ENCODE data around the gene RNF32.

The RNF32 gene

DNA sequence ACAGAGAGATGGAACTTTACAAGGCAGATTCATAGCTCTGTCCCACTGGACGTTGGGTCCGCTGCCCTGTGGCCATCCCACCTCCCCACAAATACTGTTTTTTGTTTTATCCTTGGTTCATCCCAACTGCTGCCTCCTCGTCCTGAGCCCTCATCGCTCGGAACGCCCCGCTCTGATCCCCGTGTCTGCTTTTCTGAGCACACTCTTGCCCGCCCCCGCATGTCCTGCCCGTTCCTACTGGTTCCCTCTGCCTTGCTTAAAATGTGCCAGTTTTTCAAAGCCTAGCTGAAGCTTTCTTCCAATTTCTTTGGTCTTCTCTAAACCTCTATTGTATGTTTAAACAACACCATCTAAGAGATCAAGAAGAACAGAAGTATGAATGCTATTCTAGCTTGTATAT lies 19.4 kb downstream of the RNF32 start:
- DNase-seq: no peak
- no peak overlapping the region for H3K4me2 ChIP-seq (ENCODE audit: low read length)
- no peak overlapping the region for H2AK5ac ChIP-seq (ENCODE audit: low read length)
- H3K23ac ChIP-seq (ENCODE audit: low read length): no peak overlapping the region
- H3K79me2 ChIP-seq (ENCODE audit: control insufficient read depth, insufficient read depth, low read length): no peaks in the 10 kb centered on the region
- no peak overlapping the region for H3K18ac ChIP-seq (ENCODE audit: low read length)
- H3K36me3 ChIP-seq (ENCODE audit: control insufficient read depth, insufficient read depth, low read length): no peaks in the 10 kb centered on the region
- no peak overlapping the region for H2BK5ac ChIP-seq (ENCODE audit: low read length)
- no peak overlapping the region for H3K56ac ChIP-seq (ENCODE audit: low read length)
- no peak overlapping the region for H4K5ac ChIP-seq (ENCODE audit: low read length)
- H3K79me1 ChIP-seq (ENCODE audit: low read length): no peaks in the 10 kb centered on the region
- no peak overlapping the region for H2BK120ac ChIP-seq (ENCODE audit: low read depth, low read length)
- no CpG with 5 or more reads among the region's 11 CpGs for WGBS (ENCODE audit: extremely low coverage, insufficient coverage, low lambda C conversion rate)
- no peak overlapping the region for H3K27ac ChIP-seq (ENCODE audit: low read depth, low read length)
- H3K4me3 ChIP-seq (ENCODE audit: low read length): no peak overlapping the region
- no peaks in the 10 kb centered on the region for H3K27me3 ChIP-seq (ENCODE audit: insufficient read depth, low read length, poor library complexity)
- H2BK15ac ChIP-seq (replicated peaks; ENCODE audit: low read depth): no peak overlapping the region
- H4K8ac ChIP-seq (ENCODE audit: low read depth, low read length): no peak overlapping the region
- no peak overlapping the region for H3K9ac ChIP-seq (ENCODE audit: low read length)
- peaks cover under 1% of the 10 kb centered on the region for H3K4me1 ChIP-seq (ENCODE audit: control insufficient read depth, low read depth, low read length)
- no peak overlapping the region for H3K4ac ChIP-seq (ENCODE audit: low read depth, low read length)

DNA sequence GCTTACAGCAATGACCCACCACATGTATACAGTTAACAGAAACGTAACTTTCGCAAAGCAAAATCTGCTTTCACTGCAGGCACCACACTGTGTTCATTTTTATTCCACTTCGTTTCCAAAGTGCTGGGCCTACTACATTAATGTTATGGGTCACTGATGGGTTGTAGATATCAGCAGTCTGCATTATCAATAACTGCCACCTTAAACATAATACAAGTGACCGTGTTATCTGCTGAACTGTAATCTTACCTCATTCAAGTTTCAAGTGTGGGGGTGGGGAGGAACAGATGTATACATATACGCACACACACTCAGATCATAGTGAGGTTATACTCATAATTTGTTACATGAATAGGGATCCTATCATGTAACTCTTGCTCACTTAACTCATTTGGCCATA lies 21.1 kb downstream of the RNF32 start:
- Histone ChIP-seq H3K79me1 (ENCODE audit: low read length) (no peaks in the 10 kb centered on the region), H3K4ac (ENCODE audit: low read depth, low read length) (no peak overlapping the region), H3K4me3 (ENCODE audit: low read length) (no peak overlapping the region), H3K27me3 (ENCODE audit: insufficient read depth, low read length, poor library complexity) (no peaks in the 10 kb centered on the region), H3K23ac (ENCODE audit: low read length) (no peak overlapping the region), H3K27ac (ENCODE audit: low read depth, low read length) (no peak overlapping the region), H4K8ac (ENCODE audit: low read depth, low read length) (no peak overlapping the region), H3K4me1 (ENCODE audit: control insufficient read depth, low read depth, low read length) (peaks cover 5% of the 10 kb centered on the region), H3K79me2 (ENCODE audit: control insufficient read depth, insufficient read depth, low read length) (no peaks in the 10 kb centered on the region), H3K56ac (ENCODE audit: low read length) (no peak overlapping the region), H3K18ac (ENCODE audit: low read length) (no peak overlapping the region), H3K4me2 (ENCODE audit: low read length) (no peak overlapping the region), H2BK120ac (ENCODE audit: low read depth, low read length) (no peak overlapping the region), H2BK15ac (replicated peaks; ENCODE audit: low read depth) (no peak overlapping the region), H2AK5ac (ENCODE audit: low read length) (no peak overlapping the region), H2BK5ac (ENCODE audit: low read length) (no peak overlapping the region), H3K9ac (ENCODE audit: low read length) (no peak overlapping the region), H4K5ac (ENCODE audit: low read length) (no peak overlapping the region), H3K36me3 (ENCODE audit: control insufficient read depth, insufficient read depth, low read length) (no peaks in the 10 kb centered on the region)
- no CpG with 5 or more reads among the region's 5 CpGs for WGBS (ENCODE audit: extremely low coverage, insufficient coverage, low lambda C conversion rate)
- DNase-seq: no peak

DNA sequence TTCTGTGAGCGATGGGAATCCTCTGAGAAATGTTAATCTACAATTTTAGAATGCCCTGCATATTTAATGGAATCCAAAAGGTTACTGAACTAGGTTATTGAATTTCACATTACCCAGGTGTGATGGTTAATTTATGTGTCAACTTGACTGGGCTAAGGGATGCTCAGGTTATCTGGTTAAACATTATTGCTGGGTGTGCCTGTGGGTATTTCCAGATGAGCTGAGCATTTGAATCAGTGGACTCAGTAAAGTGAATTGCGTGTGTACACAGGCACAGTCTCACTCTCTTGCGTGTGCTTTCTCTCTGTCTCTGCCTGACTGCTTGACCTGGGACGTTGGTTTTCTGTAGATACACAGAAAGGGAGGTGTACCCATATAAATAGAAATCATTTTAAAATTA lies 21.7 kb downstream of the RNF32 start:
- Histone ChIP-seq H3K4me2 (ENCODE audit: low read length) (no peak overlapping the region), H4K5ac (ENCODE audit: low read length) (no peak overlapping the region), H2BK15ac (replicated peaks; ENCODE audit: low read depth) (no peak overlapping the region), H2AK5ac (ENCODE audit: low read length) (no peak overlapping the region), H3K4ac (ENCODE audit: low read depth, low read length) (no peak overlapping the region), H3K79me1 (ENCODE audit: low read length) (no peaks in the 10 kb centered on the region), H3K56ac (ENCODE audit: low read length) (no peak overlapping the region), H3K79me2 (ENCODE audit: control insufficient read depth, insufficient read depth, low read length) (no peaks in the 10 kb centered on the region), H3K36me3 (ENCODE audit: control insufficient read depth, insufficient read depth, low read length) (no peaks in the 10 kb centered on the region), H3K23ac (ENCODE audit: low read length) (no peak overlapping the region), H3K27ac (ENCODE audit: low read depth, low read length) (no peak overlapping the region), H2BK120ac (ENCODE audit: low read depth, low read length) (no peak overlapping the region), H3K4me3 (ENCODE audit: low read length) (no peak overlapping the region), H3K9ac (ENCODE audit: low read length) (no peak overlapping the region), H3K4me1 (ENCODE audit: control insufficient read depth, low read depth, low read length) (peaks cover 5% of the 10 kb centered on the region), H3K27me3 (ENCODE audit: insufficient read depth, low read length, poor library complexity) (no peaks in the 10 kb centered on the region), H3K18ac (ENCODE audit: low read length) (no peak overlapping the region), H2BK5ac (ENCODE audit: low read length) (no peak overlapping the region), H4K8ac (ENCODE audit: low read depth, low read length) (no peak overlapping the region)
- WGBS (ENCODE audit: extremely low coverage, insufficient coverage, low lambda C conversion rate): no CpG with 5 or more reads among the region's 4 CpGs
- no peak for DNase-seq

DNA sequence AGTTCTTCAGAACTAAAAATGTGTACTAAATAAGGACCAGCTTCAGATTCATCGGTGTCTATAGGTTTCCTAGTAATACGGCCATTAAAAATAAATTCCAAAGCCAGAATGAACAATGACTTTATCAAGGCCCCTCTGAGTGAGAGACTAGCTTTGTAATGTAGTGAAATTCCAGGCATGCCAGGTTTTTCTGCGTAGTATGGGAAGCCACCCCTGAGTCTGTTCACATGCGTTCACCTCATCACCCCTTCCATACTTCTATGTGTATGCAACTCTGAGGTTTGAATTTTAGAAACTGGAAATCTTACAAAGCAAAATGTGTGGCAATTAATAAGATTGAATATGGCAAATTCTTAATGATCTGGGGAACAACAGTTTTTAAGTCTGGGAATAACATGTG lies 24.5 kb downstream of the RNF32 start:
- Histone ChIP-seq H3K4me3 (ENCODE audit: low read length) (no peak overlapping the region), H3K27ac (ENCODE audit: low read depth, low read length) (no peak overlapping the region), H3K9ac (ENCODE audit: low read length) (no peak overlapping the region), H2BK15ac (replicated peaks; ENCODE audit: low read depth) (no peak overlapping the region), H3K4ac (ENCODE audit: low read depth, low read length) (no peak overlapping the region), H3K18ac (ENCODE audit: low read length) (no peak overlapping the region), H3K4me1 (ENCODE audit: control insufficient read depth, low read depth, low read length) (peaks cover 5% of the 10 kb centered on the region), H2BK5ac (ENCODE audit: low read length) (no peak overlapping the region), H3K36me3 (ENCODE audit: control insufficient read depth, insufficient read depth, low read length) (no peaks in the 10 kb centered on the region), H3K27me3 (ENCODE audit: insufficient read depth, low read length, poor library complexity) (no peaks in the 10 kb centered on the region), H2AK5ac (ENCODE audit: low read length) (no peak overlapping the region), H3K79me1 (ENCODE audit: low read length) (no peaks in the 10 kb centered on the region), H3K79me2 (ENCODE audit: control insufficient read depth, insufficient read depth, low read length) (no peaks in the 10 kb centered on the region), H4K8ac (ENCODE audit: low read depth, low read length) (no peak overlapping the region), H3K23ac (ENCODE audit: low read length) (no peak overlapping the region), H2BK120ac (ENCODE audit: low read depth, low read length) (no peak overlapping the region), H3K56ac (ENCODE audit: low read length) (no peak overlapping the region), H3K4me2 (ENCODE audit: low read length) (no peak overlapping the region), H4K5ac (ENCODE audit: low read length) (no peak overlapping the region)
- DNase-seq: peak; percentile 85
- no CpG with 5 or more reads among the region's 4 CpGs for WGBS (ENCODE audit: extremely low coverage, insufficient coverage, low lambda C conversion rate)

DNA sequence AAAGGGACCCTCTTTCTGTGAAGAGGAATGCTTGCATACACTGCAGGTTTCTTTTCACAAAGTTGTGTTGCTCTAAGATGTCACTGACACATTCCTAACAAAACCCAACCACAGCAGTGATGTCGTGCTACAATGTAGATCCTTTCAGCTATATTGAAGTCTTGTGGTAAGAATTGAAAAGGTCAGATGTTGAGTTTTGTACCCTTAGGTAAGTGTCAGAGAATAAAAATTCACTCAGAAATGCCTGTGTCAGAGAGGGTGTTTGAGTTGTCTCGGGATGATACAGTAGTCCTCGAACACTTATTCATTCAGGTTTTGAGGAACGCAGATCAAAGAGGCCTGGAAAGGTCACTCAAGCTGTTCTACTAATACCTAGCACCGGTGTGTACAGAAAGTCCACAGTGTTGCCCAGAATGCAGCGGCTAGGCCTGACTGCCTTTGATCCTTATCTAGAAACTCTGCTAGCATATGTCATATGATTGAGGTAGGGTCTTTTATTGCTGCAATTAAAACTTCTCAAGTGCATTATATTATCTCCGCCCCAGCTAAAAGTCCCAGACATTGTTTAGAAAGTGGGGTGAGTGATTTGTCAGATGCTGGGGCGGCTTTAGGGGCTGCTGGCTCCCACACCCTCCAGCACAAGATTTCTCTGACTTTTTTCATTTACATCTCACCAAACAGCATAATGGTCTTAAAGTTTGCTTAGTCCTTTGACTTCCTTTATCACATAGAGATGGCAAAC lies 26.0 kb downstream of the RNF32 start:
- H3K9ac ChIP-seq (ENCODE audit: low read length): no peak overlapping the region
- H3K79me1 ChIP-seq (ENCODE audit: low read length): no peaks in the 10 kb centered on the region
- H4K8ac ChIP-seq (ENCODE audit: low read depth, low read length): no peak overlapping the region
- no peak overlapping the region for H3K56ac ChIP-seq (ENCODE audit: low read length)
- no peaks in the 10 kb centered on the region for H3K27me3 ChIP-seq (ENCODE audit: insufficient read depth, low read length, poor library complexity)
- no peak overlapping the region for H2BK15ac ChIP-seq (replicated peaks; ENCODE audit: low read depth)
- peaks cover 5% of the 10 kb centered on the region for H3K4me1 ChIP-seq (ENCODE audit: control insufficient read depth, low read depth, low read length)
- no peak overlapping the region for H2BK120ac ChIP-seq (ENCODE audit: low read depth, low read length)
- no peaks in the 10 kb centered on the region for H3K36me3 ChIP-seq (ENCODE audit: control insufficient read depth, insufficient read depth, low read length)
- no peak overlapping the region for H3K23ac ChIP-seq (ENCODE audit: low read length)
- WGBS (ENCODE audit: extremely low coverage, insufficient coverage, low lambda C conversion rate): no CpG with 5 or more reads among the region's 8 CpGs
- H3K4me2 ChIP-seq (ENCODE audit: low read length): no peak overlapping the region
- no peak overlapping the region for H4K5ac ChIP-seq (ENCODE audit: low read length)
- DNase-seq: peak; percentile 42
- H3K4me3 ChIP-seq (ENCODE audit: low read length): no peak overlapping the region
- H2BK5ac ChIP-seq (ENCODE audit: low read length): no peak overlapping the region
- H3K4ac ChIP-seq (ENCODE audit: low read depth, low read length): no peak overlapping the region
- H3K79me2 ChIP-seq (ENCODE audit: control insufficient read depth, insufficient read depth, low read length): no peaks in the 10 kb centered on the region
- no peak overlapping the region for H3K27ac ChIP-seq (ENCODE audit: low read depth, low read length)
- H3K18ac ChIP-seq (ENCODE audit: low read length): peak overlapping the region; percentile 61
- no peak overlapping the region for H2AK5ac ChIP-seq (ENCODE audit: low read length)

DNA sequence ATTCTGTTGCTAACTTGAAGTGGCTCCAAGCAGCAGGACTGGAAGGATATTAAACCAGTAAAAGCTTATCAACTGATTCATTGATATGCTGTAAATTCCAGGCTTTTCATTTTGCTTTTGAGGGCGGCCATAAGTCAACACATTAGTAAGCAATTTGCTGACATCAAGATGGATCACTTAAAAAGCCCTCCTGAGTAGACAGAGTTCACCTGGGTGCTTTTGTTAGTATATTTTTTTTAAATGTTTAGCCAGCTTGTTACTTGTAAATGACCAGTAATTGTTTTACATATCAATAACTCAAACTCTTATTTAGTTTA lies 26.5 kb downstream of the RNF32 start:
- no peak overlapping the region for H2BK120ac ChIP-seq (ENCODE audit: low read depth, low read length)
- H3K4ac ChIP-seq (ENCODE audit: low read depth, low read length): no peak overlapping the region
- H2AK5ac ChIP-seq (ENCODE audit: low read length): no peak overlapping the region
- H4K8ac ChIP-seq (ENCODE audit: low read depth, low read length): no peak overlapping the region
- H3K36me3 ChIP-seq (ENCODE audit: control insufficient read depth, insufficient read depth, low read length): no peaks in the 10 kb centered on the region
- no peak overlapping the region for H3K9ac ChIP-seq (ENCODE audit: low read length)
- H3K79me1 ChIP-seq (ENCODE audit: low read length): no peaks in the 10 kb centered on the region
- H3K79me2 ChIP-seq (ENCODE audit: control insufficient read depth, insufficient read depth, low read length): no peaks in the 10 kb centered on the region
- DNase-seq: peak; percentile 35
- H3K18ac ChIP-seq (ENCODE audit: low read length): no peak overlapping the region
- no peak overlapping the region for H2BK15ac ChIP-seq (replicated peaks; ENCODE audit: low read depth)
- H3K27me3 ChIP-seq (ENCODE audit: insufficient read depth, low read length, poor library complexity): no peaks in the 10 kb centered on the region
- H3K4me1 ChIP-seq (ENCODE audit: control insufficient read depth, low read depth, low read length): peaks cover 5% of the 10 kb centered on the region
- no peak overlapping the region for H2BK5ac ChIP-seq (ENCODE audit: low read length)
- no peak overlapping the region for H3K4me3 ChIP-seq (ENCODE audit: low read length)
- no peak overlapping the region for H3K23ac ChIP-seq (ENCODE audit: low read length)
- no CpG with 5 or more reads among the region's 1 CpG for WGBS (ENCODE audit: extremely low coverage, insufficient coverage, low lambda C conversion rate)
- no peak overlapping the region for H3K56ac ChIP-seq (ENCODE audit: low read length)
- no peak overlapping the region for H3K4me2 ChIP-seq (ENCODE audit: low read length)
- H4K5ac ChIP-seq (ENCODE audit: low read length): no peak overlapping the region
- no peak overlapping the region for H3K27ac ChIP-seq (ENCODE audit: low read depth, low read length)

Measured in mesendoderm (in vitro differentiated cells).